NCI-H128 (cell line): Measurements from ENCODE around the gene FAM78B.

Source experiments
- DNase-seq: peaks from one replicate; lab custom pipeline; 2025; ENCODE audit not compliant: unreplicated experiment; lab: John Stamatoyannopoulos, UW

The FAM78B gene

GRCh38 chr1:166164995-166165660, 1.7 kb downstream of the FAM78B start:
- DNase-seq: no peak

DNA sequence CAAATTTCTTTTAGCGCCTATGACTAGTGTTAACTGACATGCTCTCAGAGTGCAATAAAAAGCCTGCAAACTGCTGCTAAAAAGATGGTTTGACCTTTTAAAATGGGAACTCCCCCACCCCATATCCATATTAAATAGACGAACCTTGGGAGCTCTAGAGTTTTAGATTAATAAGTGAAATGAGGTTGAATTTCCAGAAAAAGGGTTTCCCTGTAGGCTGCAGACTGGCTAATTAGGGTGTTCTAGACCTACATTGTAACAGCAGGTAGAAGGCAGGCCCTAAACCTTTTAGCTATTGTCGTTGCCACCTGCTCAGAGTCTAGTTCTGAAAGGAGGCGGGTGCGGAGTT, 2.2 kb downstream of the FAM78B start:
- DNase-seq: no peak

GRCh38 chr1:166159656-166160055, 7.1 kb downstream of the FAM78B start:
- no peak for DNase-seq

DNA sequence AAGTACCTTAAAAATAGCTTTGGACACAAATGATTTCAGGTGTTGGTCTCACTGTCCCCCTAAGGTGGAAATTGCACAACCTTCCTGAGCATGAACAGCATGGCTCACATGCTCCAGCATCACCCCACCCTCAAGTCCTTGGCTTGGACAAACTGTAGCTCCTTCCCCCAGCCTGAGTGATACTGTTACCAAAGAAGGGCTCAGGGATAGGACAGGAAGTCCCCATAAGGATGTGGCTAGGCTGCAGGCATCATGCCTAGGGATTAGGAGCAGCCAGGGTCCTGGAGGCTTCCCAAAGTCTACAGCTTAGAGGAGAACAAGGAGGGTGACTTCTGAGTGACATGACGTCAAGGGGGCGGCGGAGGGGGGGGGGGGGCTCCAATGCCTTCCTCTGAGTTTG, 10.1 kb downstream of the FAM78B start:
- DNase-seq: no peak

DNA sequence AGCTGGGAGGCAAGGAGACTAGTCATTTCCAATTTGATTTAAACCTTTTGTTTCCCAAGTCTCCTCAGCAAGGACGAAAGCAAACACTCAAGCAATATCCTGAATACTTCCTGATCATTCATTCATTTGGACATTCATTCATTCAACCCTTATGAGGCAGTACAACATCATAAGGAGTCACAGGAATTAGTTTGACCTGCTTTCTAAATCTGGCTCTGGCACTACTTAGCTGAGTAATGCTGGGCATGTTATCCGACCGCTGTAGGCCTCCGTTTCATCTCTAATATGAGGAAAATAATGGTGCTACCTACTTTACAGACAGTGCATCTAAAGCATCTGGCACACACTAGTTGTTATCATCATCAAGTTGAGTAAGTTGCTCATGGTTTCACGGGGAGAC, 11.7 kb downstream of the FAM78B start:
- no peak for DNase-seq

GRCh38 chr1:166153525-166154314, 13.1 kb downstream of the FAM78B start:
- no peak for DNase-seq

DNA sequence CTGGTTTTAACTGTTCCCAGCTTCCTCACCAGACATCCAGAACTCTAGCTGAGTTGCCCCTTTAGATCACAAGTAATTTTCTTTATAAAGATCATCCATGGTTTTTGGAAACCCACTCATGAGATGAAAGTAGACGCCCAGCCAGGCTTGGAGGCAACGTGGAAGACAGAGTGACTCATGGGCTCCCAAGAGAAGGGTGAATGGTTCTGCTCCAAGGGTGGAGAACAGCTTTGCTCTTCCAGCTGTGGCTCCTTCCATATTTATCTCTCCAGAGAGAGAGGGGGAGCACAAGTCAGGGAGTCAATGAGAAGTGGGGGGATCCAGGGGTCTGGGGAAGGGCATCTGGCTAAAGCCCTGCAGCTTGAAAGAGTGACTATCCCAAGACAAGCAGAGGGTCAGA, 13.8 kb downstream of the FAM78B start:
- DNase-seq: no peak

DNA sequence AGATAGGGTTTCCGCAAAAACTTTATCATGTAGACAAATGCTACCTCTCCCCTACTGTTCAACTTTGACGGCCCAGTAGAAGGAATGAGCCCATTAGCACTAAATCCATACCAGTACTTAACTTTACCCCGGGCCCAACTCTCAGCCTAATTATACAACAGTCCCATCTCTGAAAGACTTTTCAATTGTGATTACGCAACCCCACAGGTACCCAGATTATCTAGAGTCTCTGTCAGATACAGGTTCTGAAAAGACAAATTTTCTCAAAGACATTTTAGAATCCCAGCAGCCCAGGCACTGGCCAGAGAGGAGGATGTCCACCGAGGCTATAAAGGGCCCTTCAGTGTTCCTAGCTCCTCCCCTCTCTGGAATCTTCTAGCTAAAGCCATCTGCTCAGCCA, 15.0 kb downstream of the FAM78B start:
- DNase-seq: no peak

GRCh38 chr1:166145499-166145898, 21.3 kb downstream of the FAM78B start:
- no peak for DNase-seq

DNA sequence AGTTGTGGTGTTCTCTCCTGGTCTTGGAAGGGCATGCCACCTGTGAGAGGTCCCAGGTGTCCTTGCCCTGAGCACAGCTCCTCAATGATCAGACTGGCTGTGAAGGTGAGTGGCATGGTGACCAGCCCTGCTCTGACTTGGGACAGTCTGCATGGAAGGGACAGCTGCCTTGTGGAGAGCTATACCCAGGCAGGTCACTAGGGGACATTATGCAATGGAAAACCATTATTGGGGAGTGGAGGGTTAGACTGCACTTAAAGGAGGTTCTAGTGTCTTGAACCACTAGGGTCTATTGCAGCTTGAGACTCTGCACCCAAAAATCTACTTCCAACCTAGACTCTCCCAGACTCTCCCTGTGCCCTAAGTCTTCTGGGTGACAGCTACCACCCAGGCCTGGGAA, 24.8 kb downstream of the FAM78B start:
- no peak for DNase-seq

DNA sequence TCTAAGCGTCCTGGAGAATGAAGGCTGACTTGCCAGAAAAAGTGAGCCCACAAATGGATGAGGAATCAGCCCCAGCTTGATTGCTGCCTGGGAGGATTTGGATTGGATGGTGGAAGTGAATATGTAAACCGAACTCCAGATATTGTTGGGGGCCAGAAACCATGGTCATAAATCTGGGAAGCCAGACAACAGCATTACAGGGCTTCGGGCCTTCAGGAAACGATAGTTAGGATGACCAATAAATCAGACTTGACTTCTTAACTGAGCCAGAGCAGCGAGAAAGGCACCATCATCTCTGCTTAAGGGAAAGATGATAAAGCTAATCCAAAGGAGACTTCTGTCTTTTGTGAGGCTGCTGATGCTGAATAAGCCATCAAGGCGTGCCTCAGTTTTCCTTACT, 26.6 kb downstream of the FAM78B start:
- DNase-seq: no peak

DNA sequence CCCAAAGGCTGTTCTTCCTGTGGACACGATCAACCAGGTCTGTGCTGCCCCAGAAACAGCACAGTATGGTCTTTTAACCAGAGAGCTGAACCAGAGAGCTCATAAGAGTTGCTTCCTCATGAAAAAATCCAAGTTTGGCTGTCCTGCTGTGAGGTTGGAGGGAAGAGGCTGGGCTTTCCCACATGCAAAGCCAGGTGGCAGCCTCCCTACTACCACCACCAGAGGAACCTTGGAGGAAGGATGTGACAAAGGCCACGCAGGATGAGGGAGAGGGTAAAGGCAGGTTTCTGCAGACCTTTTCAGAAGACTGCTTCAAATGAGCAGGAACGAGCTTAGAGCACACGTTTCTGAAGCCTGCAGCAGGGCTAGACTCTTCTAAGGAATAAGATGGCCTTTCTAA, 27.1 kb downstream of the FAM78B start:
- DNase-seq: no peak

DNA sequence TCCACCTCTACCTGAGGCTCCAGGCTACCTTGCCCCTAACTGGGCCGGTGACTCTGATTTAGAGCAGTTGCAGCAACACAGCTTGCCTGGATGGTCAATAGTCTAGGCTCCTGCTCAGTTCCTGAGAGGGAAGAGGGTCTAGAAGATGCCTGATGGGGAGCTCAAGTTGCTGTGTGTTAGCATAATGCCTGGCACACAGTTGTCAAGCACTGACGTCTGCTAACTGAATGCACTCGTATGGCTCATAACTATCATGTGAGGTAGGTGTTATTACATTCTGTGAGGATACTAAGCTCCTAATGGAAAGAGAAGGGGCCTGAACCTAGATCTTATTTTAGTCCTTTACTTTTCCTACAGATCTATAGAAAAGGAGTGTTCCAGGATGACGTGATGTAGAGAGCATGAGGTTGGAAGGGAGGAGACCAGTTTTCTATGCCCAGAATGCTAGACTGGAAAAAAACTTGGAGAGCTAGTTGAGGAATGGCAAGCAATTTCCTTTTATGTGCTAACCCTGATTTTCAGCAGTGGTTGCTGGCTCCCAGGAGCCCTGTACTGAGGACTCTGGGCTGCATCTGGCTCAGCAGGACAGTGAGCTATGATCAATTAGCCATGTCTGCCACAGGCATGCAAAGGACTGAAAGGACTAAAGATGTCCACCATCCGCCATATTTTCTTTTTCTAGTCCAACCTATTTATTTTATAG, 30.0 kb downstream of the FAM78B start:
- no peak for DNase-seq

DNA sequence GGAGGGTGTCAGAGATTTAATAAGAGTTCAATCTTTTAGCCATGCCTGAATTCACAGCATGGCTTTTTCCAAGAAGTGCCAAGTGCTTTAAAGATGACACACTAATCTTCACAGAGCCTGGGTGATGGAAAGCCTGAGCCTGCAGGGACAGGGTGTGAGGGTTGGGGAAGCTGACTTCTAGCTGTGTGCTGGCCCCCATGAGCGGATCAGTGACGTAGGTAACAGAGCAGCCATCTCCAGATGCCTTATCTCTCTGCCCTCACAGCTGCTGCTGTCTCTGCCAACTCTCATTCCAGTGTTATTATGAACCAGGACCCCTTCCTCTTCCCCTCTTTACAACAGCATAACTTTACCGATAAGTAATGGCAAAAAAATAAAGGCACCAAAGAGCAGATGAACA, 30.6 kb downstream of the FAM78B start:
- no peak for DNase-seq

- no peak for DNase-seq
Observed at GRCh38 chr1:166133857-166134256, 32.9 kb downstream of the FAM78B start.

- DNase-seq: no peak
Observed at GRCh38 chr1:166133276-166133841, 33.4 kb downstream of the FAM78B start.

DNA sequence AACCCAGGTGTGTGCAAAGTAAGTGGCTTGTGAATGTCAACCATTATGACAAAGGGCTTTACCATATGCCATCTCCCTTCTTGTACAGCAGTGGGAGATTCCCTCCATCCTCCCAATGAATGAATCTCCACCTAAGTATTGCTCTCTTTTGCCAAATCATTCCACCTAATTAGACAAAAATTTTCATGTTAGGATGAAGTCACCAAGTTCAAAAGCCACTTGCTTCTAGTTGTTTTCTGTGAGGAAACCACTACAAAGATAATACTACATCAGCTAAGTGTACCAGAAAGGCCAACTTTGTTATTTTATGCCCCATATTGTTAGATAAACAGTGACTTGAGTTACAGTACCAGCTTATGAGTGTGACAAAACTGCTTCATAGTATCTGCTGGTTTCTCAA, 34.3 kb downstream of the FAM78B start:
- no peak for DNase-seq

DNA sequence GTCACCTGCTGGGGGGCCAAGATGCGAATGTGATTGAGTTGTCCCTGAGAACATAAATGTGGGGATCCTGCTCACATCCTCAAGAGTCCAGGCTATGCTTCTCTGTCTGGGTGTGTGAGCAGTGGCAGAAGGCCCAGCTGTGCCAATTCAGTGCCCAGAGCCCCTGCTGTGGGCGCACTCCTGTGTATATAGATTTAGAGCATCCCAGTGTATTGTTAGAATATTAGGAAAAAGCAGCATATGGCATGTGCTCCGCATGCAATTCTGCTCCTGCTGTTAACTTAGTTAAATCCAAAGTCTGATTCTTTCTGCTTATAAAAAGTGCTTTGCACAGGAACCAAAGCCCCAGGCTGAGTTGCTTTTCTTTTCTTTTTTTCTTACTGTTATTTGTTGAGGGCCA, 37.8 kb downstream of the FAM78B start:
- DNase-seq: no peak

- DNase-seq: no peak
Observed at GRCh38 chr1:166128195-166128594, 38.6 kb downstream of the FAM78B start.

- no peak for DNase-seq
Observed at GRCh38 chr1:166127003-166127402, 39.8 kb downstream of the FAM78B start.

DNA sequence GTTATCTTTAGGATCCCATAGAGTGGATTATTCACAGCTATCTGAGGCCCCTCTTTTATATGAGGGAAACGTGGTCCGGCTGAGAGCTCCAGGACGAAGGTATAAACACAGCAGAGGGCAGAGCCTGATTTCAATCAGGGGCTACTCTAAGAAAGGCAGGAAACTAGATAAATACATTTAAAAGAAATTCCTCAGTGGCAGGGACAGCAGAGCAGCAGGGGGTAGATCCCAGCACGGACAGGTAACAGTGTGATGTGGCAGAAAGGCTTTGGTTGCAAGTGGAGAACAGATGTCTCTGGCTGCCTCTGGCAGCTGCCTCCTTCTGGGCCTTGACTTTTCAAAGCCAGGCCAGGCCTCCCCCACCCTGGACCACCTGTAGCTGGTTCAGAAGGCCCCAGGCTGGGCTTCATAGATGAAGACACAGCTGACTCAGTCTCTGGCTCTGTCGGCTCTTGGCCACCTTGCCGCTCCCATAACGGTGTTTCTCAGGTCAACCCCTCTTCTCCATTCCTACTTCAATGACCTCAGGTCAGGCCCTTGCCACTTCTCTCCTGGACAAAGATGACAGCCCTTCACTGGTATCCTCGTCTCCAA, 43.8 kb downstream of the FAM78B start:
- DNase-seq: no peak

DNA sequence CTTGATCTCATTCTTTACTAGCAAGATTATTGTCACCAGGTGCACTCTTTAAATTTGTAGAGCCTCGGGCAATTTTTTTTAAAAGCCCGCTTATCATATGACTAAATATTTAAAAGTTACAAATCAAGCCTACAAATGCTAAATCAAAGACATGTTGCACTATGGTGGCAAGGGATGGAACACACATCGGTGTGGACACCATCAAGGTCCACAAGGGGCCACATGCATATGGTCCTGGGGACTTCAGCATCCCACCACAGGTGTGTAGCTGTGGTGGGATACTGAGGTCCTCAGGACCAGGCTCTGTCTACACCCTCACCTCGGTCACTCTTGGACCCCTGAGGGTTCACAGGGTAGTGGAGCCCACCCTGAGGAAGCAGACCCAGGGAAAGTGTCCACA, 45.8 kb downstream of the FAM78B start:
- DNase-seq: no peak
